NCI-H82 (cell line): ENCODE results near the gene BCAP31.

Experiments
- DNase-seq: peaks from one replicate; lab custom pipeline; 2025; lab: John Stamatoyannopoulos, UW

Gene BCAP31

DNA sequence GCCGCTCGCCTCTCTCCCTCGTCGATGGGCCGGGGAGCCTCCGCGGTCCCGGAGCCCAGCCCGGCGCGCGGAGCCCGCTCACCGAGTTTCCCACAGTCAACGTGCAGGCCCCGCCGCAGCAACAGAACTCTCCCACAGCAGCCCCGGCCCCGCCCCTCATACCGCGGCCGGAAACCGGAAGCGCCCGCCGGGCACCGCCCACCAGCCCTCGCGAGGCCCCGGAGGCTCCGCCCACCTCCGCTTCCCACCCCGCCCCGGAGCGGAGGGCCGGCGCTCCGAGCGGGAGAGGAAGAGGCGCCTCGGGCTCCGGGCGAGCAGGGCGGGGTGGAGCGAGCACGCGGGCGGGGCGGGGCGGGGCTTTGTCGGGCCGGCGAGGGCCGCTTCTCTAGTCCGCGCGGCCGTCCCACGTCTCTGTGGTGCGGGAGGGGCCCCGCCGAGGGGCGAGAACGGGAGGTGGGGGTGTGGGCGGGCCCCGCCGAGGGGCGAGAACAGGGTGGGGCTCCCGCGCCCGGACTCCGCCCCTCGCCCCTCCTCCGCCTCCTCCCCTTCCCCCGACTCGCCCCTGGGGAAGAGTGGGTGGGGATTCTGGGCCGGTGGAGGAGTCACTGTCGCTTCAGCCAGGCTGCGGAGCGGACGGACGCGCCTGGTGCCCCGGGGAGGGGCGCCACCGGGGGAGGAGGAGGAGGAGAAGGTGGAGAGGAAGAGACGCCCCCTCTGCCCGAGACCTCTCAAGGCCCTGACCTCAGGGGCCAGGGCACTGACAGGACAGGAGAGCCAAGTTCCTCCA is at the start of gene BCAP31, which contains the start of gene ABCD1:
Gene BCAP31, minus strand, starts transcription at position 136 of the 787 bp plus-strand sequence. CDS start 1,143 bp downstream, outside the sequence.
Gene ABCD1, plus strand, starts transcription at position 605 of the 787 bp plus-strand sequence. CDS start 411 bp downstream, outside the sequence.
- DNase-seq = peak; percentile 98

DNA sequence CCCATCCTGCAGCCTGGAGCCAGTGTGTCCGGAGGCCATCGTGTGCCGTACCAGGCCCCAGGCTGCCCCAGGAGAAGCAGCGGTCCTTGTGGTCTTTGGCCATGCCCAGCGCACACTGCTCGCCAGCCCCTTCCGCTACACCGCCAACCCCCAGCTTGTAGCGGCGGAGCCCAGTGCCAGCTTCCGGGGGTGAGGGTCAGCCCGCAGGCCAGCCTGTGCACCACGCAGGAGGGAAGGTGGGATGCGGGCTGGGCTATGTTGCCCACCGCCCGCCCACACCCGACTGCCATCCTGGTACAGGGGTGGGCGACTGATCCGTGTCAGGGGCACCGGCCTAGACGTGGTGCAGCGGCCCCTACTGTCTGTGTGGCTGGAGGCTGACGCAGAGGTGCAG is 49.0 kb upstream of the BCAP31 start:
- DNase-seq = no peak

GRCh38 chrX:153772316-153773217 is 48.4 kb upstream of the BCAP31 start:
- DNase-seq = no peak

DNA sequence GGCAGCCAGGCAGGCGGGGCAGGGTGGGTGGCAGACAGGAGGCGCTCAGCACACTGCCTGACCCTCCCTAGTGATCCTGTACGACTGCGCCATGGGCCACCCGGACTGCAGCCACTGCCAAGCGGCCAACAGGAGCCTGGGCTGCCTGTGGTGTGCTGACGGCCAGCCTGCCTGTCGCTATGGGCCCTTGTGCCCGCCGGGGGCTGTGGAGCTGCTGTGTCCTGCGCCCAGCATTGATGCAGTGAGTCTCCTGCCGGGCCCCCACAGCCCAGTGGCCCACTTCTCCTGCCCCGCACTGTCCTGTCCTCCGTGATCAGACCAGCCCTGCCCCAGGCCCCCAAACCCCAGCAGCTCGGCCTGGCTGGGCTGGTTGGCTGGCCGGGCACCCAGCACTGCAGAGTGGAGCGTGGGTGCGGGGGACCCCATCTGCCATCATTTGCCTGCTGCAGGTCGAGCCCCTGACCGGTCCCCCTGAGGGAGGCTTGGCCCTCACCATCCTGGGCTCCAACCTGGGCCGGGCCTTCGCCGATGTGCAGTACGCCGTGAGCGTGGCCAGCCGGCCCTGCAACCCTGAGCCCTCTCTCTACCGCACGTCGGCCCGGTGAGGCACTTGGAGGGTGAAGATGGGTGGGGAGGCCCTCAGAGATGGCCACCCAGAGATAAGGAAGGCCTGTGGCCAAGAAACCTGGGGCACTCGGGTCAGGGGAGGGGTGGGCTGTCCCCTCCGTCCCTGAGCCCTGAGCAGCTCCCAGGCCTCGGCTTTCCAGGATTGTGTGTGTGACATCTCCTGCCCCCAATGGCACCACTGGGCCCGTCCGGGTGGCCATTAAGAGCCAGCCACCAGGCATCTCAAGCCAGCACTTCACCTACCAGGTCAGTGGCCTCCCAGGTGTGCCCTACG is 47.5 kb upstream of the BCAP31 start:
- no peak for DNase-seq

DNA sequence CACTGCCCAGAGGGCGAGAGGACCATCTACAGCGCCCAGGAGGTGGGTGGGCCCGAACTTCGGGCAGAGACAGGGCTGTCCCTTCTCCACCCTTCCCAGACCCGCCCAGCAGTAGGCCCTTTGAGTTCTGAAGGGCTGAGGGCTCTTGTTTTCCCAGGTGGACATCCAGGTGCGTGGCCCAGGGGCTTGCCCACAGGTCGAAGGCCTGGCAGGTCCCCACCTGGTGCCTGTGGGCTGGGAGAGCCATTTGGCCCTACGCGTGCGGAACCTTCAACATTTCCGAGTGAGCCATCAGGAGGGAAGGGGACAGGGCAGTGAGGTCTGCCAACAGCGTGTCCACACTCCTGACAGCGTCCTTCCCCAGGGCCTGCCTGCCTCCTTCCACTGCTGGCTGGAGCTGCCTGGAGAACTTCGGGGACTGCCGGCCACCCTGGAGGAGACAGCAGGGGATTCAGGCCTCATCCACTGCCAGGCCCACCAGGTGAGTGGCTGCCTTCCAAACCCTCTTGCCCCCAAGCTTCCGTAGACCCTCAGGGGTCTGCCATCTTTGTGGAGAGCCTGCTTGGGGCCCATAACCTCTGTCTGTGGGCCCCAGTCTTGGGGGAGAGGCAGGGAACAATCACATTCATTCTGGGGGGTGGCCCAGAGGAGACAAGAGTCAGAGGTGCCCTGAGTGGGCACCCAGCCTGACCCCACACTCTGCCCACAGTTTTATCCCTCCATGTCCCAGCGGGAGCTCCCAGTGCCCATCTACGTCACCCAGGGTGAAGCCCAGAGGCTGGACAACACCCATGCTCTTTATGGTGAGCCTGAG is 46.6 kb upstream of the BCAP31 start:
- no peak for DNase-seq

DNA sequence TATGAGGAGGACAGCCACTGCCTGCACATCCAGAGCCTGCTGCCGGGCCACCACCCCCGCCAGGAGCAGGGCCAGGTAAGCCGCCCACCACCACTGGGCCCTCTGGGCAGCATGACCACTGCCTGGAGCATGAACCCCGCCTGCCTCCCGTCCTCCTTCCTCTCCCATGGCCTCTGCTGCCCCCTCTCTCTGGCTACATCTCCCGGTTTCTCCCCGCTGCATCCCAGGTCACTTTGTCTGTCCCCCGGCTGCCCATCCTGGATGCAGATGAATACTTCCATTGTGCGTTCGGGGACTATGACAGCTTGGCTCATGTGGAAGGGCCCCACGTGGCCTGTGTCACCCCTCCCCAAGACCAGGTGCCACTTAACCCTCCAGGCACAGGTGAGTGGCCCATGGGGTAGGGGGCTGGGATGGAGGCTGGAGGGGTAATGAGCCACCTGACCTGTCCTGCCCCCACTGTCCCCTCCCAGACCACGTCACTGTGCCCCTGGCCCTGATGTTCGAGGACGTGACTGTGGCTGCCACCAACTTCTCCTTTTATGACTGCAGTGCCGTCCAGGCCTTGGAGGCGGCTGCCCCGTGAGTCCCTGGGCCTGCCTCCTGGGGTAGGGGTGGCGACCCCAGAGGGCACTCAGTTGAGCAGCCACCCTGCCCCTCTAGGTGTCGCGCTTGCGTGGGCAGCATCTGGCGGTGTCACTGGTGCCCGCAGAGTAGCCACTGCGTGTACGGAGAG is 45.8 kb upstream of the BCAP31 start:
- DNase-seq = no peak

- DNase-seq = no peak
Observed at GRCh38 chrX:153769158-153769864, 45.1 kb upstream of the BCAP31 start.

GRCh38 chrX:153768311-153769157 is 44.3 kb upstream of the BCAP31 start:
- DNase-seq = no peak

- no peak for DNase-seq
Observed at GRCh38 chrX:153767674-153768055, 43.5 kb upstream of the BCAP31 start.

DNA sequence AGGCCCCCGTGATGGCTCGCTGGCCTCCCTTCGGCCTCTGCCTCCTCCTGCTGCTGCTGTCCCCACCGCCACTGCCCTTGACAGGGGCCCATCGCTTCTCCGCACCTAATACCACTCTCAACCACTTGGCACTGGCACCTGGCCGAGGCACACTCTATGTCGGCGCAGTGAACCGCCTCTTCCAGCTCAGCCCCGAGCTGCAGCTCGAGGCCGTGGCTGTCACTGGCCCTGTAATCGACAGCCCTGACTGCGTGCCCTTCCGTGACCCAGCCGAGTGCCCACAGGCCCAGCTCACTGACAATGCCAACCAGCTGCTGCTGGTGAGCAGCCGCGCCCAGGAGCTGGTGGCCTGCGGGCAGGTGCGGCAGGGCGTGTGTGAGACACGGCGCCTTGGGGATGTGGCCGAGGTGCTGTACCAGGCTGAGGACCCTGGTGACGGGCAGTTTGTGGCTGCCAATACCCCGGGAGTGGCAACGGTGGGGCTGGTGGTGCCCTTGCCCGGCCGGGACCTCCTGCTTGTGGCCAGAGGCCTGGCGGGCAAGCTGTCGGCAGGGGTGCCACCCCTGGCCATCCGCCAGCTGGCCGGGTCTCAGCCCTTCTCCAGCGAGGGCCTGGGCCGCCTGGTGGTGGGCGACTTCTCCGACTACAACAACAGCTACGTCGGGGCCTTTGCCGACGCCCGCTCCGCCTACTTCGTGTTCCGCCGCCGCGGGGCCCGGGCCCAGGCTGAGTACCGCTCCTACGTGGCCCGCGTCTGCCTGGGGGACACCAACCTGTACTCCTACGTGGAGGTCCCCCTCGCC is 42.9 kb upstream of the BCAP31 start:
- DNase-seq = no peak

DNA sequence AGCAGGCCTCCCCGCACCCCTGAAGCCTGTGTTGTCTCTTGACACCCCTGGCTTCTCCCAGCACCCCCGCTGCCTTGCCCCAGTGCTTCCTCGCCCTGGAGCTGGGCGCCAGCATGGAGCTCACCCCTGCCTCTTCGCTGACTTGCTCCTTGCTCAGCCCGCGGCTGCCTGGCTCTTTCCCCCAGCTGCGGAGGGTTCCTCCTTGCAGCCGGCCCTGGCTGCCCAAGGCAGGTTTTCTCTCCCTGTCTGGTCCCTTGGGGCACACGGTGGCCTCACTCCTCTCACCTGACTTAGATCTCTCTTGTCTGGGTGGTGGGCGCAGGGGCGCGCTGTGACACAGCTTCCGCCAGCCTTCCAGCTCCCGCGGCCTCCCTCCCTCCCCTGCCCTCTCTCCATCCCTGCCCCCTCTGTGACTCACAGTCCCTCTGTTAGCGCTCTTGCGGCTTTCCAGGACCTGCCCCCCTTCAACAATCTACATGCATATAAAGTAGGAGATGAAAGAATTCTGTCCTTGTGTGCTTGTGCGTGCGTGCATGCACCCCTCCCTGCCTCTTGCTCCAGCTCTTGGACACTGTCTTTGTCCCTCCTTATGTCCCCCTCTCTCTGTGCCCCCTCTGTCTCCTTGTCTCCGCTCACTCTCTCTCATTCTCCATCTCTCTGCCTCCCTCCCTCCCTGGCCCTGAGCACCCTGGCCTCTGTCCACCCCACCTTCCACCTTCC is 42.1 kb upstream of the BCAP31 start:
- peak; percentile 53 for DNase-seq

DNA sequence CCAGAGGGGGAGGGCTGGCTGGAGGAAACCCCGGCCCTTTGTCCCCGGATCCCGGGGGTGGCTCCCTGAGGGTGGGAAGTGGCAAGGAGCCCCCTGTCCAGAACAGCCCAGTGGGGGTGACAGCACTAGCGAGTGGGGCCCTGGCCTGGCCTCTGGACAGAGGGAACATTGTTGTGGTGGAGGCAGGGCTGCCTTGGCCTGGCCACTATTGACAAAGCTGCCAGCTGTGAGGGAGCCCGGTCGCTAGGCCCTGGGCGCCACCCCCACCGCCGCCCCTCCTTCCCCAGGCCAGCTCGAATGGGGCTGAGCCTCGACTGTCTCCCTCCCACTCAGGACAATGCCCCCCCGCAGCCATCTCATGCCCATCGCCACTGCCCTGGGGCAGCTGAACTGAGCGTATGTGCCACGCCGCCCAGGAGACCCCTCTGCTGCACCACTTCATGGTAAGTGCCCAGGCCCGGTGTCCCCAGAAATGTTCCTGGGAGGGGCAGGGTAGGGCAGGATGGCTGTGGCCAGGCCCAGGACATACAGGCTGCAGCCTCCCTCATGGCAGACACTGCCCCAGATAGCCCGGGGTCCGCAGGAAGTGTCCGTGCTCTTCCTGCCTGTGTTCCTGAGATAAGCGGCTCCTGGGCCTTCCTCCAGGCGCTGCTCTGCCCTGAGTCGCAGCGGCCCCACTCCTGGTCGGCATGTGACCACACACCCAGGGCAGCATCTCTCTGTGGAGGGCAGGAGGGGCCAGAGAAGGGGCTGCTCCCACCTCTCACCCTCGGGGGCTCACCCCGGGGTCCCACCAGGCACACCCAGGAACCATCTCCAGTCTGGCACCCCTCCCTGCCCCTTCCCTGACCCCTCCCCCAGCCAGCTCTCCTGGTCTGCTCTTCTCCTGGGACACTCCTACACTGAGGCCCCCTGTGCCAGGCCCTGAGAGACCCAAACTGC is 41.2 kb upstream of the BCAP31 start:
- no peak for DNase-seq

DNA sequence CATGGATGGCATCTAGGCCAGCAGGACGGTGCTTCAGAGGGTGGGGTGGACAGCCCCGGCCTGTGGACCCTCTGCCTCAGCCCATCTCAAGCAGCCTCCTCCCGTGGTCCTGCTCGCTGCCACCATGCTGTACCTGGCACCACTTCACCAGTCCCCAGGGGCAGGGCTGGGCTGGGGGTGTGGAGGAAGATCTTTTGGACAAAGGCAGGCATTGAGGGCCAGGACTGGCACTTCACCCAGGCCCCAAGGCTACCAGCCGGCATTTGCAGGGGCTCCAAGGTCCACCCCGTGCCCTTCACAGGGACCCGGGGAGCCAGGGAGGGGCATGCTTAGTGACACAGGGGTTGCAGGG is 40.6 kb upstream of the BCAP31 start:
- no peak for DNase-seq

DNA sequence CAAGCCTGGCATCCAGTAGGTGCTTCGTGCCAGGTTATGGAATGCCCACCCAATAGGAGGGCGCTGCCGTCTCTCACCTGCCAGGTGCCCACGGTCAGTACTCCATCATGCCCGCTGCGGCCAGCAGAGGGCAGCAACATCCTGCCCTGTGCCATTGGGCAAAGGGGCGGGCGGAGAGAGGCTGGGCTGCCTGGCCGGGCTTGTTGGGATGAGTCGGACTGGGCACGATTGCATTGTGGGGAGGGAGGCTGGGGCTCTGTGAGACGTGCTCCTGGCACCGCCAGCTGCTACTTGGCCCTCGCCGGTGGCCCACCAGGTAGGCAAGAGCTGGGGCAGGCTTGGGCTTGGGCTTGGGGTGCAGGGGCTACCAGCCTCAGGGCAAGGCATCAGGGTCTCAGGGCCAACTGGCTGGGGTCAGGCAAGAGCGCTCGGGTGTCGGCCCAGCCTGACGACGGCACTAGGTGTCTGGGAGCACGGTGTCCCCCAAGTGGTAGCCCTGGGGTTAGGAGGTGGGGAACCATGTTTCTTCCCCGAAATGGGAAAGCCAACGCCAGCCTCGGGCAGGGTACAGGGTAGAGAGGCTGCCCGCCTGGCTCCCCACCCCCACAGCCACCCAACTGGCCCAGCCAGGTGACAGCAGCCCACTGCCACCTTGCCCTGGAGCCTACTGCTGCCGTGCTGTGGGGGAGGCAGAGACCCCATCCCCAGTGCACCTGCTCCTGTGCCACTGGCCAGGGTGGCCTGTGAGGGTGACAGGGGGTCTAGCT is 40.0 kb upstream of the BCAP31 start, which contains the start of gene PLXNB3:
Gene PLXNB3, plus strand, starts transcription at position 261 of the 767 bp plus-strand sequence. CDS start 1,287 bp downstream, outside the sequence.
- DNase-seq = peak; percentile 84

DNA sequence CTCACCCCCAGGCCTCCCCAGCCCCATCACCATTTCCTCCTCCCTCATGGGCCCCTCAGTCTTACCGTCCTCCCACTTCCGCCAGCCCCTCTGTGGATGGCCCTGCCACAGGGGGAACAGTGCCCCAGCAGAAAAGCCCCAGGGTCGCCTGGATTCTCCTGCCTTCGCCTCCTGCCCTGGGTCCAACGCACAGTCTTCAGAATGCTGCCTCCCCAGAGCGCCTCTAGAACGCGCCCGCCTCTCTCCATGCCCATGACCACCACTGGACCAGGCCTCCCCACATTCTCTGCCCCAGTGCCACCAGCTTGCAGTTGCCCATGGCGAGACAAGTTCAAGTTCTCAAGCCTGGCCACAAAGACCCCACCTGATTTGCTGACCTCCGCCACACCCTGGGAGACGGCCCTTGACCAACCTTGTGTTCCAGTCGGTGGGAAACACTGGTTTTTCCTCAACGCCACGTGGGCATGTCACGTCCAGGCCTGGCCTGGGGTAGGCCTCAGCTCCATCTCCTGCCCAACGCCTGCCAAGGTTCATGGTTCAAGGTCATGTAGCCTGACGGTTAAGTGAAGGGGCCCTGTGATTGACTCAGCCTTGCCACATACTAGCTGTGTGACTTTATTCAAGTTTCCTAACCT is 39.2 kb upstream of the BCAP31 start:
- DNase-seq = no peak
